GM12873 (cell line): Measurements from ENCODE around the gene FUT9.

Experiments used
- TF ChIP-seq, protein P1 (sequence below): IDR thresholded peaks from 2 replicates; pipeline ENCODE4 v1.5.1; 2012; ENCODE audit warnings: low read depth, mild to moderate bottlenecking, moderate library complexity, low read length, control low read depth; ENCODE audit not compliant: insufficient read depth; ENCODE audit errors: missing control alignments

The FUT9 gene

DNA sequence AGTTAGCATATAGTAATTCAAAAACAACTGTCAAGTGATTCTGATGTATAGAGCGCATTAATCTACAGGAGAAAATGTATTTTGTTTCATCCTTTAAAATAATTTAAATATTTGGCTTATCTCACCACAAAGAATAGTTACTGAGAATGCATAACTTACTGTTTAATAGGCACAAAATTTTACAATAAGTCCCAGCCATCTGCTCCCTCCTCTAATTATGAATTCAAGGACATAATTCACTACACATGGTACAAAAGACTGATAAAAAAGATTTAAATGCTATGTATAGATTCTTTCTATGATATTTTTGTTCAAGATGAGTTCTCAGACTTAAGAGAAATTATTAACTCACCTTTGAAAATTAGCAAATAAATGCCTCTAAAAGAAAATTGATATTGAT, 242.0 kb downstream of the FUT9 start:
- TF ChIP-seq, protein P1, sequence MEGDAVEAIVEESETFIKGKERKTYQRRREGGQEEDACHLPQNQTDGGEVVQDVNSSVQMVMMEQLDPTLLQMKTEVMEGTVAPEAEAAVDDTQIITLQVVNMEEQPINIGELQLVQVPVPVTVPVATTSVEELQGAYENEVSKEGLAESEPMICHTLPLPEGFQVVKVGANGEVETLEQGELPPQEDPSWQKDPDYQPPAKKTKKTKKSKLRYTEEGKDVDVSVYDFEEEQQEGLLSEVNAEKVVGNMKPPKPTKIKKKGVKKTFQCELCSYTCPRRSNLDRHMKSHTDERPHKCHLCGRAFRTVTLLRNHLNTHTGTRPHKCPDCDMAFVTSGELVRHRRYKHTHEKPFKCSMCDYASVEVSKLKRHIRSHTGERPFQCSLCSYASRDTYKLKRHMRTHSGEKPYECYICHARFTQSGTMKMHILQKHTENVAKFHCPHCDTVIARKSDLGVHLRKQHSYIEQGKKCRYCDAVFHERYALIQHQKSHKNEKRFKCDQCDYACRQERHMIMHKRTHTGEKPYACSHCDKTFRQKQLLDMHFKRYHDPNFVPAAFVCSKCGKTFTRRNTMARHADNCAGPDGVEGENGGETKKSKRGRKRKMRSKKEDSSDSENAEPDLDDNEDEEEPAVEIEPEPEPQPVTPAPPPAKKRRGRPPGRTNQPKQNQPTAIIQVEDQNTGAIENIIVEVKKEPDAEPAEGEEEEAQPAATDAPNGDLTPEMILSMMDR, result no peak
